GM18498 (cell line): Measurements from ENCODE around the gene RGS14.
"Not testable (repeated sequence)": the region's sequence is repeated elsewhere in the genome, so short reads cannot be mapped to it uniquely, and the experiment has no call there.

Source experiments
- ATAC-seq: cut with Tn5 transposase; IDR thresholded peaks from one replicate; pipeline ENCODE4 v1.9.1; 2021; ENCODE audit warnings: mild to moderate bottlenecking, moderate library complexity; ENCODE audit not compliant: unreplicated experiment

RGS14 gene

GRCh38 chr5:177344891-177345290 is 12.8 kb upstream of the RGS14 start:
- no peak for ATAC-seq

GRCh38 chr5:177346820-177347219 is 10.9 kb upstream of the RGS14 start:
- ATAC-seq, result no peak

GRCh38 chr5:177347699-177348098 is 10.0 kb upstream of the RGS14 start:
- ATAC-seq, result no peak

DNA sequence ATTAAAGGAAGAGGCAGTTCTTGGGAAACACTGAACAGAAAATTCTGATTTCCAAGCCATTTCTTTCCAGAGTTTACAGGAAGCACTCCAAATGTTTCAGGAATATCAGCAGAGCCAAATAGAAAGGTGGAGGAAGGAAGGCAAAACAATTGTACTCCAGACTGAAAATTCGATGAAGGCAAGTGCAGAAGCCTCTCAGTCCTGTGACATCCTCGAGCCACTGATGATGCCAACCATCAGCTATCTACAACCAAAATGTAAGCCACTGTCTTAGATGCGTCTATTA is 8.4 kb upstream of the RGS14 start:
- no peak for ATAC-seq

DNA sequence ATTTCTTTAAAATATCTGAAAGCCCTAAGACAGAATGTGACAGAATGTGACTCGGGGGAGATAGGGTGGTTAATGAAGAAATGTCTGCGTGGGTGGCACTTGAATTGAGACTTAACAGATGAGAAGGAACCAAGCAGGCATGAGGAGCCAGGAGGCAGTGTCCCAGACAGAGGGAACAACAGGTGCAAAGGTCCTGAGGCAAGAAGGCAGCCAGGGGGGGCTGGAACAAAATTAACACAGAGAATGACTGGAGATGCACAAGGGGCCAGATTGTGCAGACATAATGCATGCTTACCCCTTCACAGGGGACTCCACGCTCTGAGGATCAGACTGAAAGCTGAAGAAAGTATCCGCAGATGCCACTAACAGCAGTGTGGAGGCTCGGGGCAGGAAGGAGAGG is 8.0 kb upstream of the RGS14 start:
- no peak for ATAC-seq

GRCh38 chr5:177350776-177351391 is 6.8 kb upstream of the RGS14 start:
- ATAC-seq, result no peak

DNA sequence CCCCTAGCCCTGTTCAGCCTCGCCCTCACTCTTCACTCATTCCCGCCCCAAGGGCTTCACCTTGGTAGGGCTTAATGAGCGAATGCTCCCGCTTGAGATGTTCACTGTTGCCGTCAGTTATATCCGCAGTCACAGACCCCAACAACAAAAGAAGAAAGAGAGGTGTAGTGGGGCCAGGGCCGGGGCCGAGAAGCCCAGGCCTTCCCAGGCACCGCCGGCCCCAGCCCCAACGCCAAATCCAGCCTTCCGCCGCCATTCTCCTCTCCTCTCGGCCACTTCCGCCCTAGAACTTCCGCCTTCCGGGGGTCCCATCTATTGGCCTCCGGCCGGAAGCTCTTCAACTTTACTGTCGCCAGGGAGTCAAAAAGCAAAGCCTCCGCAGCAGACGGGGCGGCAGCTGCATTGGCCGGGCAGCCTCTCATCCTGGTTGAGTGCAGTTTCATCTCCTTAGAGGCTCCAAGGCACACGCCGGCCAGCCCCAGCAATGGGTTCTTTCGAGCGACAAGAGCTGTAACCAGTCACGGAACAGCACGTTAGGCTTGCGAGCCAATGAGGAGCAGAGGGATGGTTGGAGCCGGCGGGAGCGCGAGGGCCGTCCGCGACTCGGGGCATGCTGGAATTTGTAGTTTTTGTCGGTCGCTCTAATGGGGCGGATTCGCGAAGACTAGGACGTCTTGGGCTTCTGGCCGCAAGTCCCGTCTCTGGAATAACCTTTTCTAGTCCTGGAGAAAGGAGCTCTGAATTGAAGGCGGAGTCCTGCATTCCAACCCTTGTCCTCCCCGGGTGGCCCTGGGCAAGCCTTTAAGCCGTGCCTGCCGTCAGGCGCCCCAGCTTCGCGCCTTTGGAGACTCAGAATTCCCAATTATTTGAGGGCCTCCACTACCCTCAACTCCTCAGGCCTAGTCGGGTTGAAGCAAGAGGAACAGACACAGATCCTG is 6.1 kb upstream of the RGS14 start, which contains the start of gene LMAN2:
Gene LMAN2, minus strand, starts transcription at position 277 of the 938 bp plus-strand sequence. Its CDS starts 21 bp downstream, at position 256.
- peak; percentile 94 for ATAC-seq

GRCh38 chr5:177353093-177353492 is 4.6 kb upstream of the RGS14 start:
- no peak for ATAC-seq

GRCh38 chr5:177354256-177354655 is 3.5 kb upstream of the RGS14 start:
- ATAC-seq, result no peak

DNA sequence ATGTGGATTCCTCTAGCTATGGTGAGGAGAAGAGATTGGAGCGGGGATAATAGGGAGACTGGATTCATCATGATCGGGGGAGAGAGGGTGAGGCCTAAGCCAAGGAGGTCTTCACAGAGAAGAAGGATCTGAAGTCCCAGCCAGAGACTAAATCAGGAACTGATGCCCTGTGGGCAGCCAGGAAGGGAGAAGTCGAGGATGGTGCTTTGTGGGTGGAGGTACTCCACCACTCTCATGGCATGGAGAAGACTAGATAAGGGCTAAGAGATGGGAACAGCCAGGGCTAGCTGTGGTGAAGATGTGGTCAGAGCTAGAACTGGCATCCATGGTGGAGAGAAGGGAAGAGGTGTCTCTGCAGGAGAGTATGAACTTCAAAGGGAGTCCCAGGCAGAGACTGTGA is 3.0 kb upstream of the RGS14 start:
- no peak for ATAC-seq

DNA sequence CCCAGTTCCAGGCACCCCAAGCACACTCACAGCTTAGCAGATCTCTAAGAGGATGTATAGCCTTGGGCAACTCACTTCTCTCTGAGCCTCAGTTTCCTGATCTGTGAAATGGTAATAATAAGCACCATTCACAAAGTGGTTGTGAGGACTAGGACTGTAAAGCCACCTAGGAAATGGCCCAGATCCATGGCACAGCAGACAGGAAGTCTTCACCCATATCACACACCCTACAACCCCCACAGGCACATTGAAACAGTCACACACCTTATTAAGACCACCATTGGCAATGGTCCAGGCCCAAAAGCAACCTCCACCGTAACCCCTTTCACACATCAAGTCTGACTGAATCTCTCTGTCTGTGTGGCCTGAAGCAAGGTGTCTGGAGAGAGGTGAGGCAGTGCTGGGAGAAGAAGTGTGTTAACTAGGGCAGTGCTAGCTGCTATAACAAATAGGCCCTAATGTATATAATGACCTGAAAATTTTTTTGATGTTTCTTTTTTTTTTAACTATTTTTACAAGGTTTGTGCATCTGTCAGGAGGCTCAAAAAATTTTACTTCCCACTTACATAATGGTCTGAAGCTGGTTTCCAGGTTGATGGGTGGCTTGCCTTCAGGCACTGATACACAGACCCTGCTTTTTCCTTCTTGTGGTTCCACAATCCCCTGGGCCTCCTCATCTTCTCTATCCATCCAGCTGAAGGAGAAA is 2.4 kb upstream of the RGS14 start:
- ATAC-seq, result no peak

DNA sequence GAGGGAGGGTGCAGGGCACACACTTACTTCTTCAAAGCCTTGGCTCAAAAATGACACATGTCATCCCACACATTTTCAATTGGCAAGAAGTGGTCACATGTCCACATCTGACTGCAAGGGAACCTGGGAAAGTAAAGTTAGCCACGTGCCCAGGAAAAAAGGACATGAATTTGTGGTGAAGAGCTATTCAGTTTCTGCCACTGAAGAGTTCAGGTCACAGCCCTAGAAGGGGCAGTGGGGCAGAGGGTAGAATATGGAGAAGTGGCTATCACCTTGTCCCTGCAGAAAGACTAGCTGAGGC is 1.9 kb upstream of the RGS14 start:
- no peak for ATAC-seq

DNA sequence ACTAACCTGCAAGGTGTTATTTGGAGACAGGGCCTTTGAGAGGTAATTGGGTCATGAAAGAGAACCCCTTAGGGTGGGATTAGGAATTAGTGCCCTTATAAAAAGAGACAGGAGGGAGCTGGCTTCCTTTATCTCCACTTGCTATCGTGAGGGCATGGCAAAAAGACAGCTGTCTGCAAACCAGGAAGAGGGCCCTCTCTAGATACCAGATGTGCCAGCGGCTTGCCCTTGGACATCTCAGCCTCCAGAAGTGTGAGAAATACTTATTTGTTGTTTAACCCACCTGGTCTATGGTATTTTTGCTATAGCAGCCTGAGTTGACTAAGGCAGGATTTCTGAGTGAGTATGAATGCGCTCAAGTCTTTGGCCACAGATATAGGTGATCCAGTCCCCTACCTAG is 978 bp upstream of the RGS14 start:
- ATAC-seq, result no peak

GRCh38 chr5:177357146-177357458 is 622 bp upstream of the RGS14 start:
- no peak for ATAC-seq

DNA sequence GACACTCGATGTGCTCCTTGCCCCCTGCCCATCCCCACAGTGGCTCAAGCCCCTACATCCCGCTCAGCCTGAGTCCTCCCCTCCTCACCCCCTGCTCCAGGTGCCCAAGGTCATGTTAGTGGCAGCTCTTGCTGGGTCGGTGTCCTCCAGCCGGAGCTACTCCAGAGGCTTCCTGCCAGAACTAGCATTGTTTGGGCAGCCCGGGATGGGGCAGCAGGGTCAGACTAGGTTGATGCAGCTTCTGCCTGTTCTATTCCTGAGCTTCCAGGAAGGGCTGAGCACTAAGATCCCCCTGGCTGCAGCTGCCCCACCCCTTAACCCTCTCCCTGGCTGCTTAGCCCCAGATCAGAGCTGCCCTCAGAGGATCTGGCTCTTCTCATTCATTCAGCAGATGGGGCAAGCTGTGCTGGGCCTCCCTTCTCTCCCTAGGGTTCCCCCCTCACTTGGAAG is 671 bp downstream of the RGS14 start:
- ATAC-seq, result no peak

GRCh38 chr5:177359451-177359851 is 1.7 kb downstream of the RGS14 start:
- ATAC-seq, result no peak

DNA sequence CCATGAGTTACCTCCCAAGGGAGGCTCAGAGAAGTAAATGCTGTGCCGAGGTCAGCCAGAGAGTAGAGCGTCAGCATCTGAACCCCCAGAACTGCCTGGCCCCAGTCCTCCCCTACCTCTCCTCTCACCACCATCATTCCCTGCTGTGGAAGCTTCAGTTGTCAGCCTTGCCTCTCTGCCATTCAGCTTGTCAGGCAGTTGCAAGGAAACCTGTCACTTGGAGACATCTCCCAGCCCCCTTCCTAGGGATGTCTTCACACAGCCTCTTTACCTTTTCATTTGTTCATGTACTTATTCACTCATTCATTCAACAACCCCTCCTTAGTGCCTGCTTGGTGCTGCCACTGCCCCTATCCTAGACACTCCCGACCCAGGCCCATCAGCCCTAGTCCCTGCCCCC is 2.1 kb downstream of the RGS14 start:
- ATAC-seq, result no peak

DNA sequence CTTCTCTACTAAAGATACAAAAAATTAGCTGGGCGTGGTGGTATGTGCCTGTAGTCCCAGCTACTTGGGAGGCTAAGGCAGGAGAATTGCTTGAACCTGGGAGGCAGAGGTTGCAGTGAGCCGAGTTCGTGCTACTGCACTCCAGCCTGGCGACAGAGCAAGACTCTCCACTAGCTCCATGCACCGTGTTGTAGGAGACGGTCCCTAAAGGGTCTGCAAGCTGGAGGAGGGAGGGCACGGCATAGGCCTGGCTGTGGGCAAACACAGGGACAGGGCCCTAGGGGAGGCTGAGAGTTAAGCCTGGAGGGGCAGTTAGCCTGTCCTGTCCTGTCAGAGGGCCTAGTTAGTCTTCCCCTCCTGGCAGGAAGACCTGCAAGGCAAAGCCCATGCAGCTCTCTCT is 3.0 kb downstream of the RGS14 start:
- not testable (repeated sequence) for ATAC-seq

GRCh38 chr5:177361418-177362291 is 3.9 kb downstream of the RGS14 start:
- no peak for ATAC-seq

- no peak for ATAC-seq
These were observed 4.5 kb downstream of the RGS14 start for GRCh38 chr5:177362292-177362609.
